Thymus (tissue), 11 donors: ENCODE measurements around the gene ASTN1. TPM values are rescaled to one million over a fixed set of nuclear protein-coding genes. Genes with fewer than 3 reads are reported as not detected.

Source experiments
- DNase-seq, 9 donors: peaks; one replicate each; pipeline ENCODE4 v3.0.0-alpha.2; 2013; ENCODE audit warnings: low spot score in 9 of 9, low read depth in 6 of 9, missing footprints in 1 of 9
- H3K27ac ChIP-seq, 2 donors: one replicate each; pipeline ENCODE4 v1.5.1; 2013; ENCODE audit warnings: control low read depth in 1 of 2, low read depth in 1 of 2, low read length in 1 of 2, mild to moderate bottlenecking in 1 of 2, moderate library complexity in 1 of 2
- H3K27me3 ChIP-seq, 2 donors: one replicate each; pipeline ENCODE4 v1.5.1; 2013; ENCODE audit warnings: low read length in 1 of 2; ENCODE audit not compliant: control insufficient read depth in 2 of 2, insufficient read depth in 1 of 2
- H3K36me3 ChIP-seq, 2 donors: one replicate each; pipeline ENCODE4 v1.5.1; 2013; ENCODE audit warnings: low read length in 1 of 2, mild to moderate bottlenecking in 1 of 2, moderate library complexity in 1 of 2; ENCODE audit not compliant: control insufficient read depth in 2 of 2, insufficient read depth in 2 of 2
- H3K4me1 ChIP-seq, 2 donors: one replicate each; pipeline ENCODE4 v1.5.1; 2013; ENCODE audit warnings: low read length in 2 of 2; ENCODE audit not compliant: control insufficient read depth in 2 of 2, insufficient read depth in 2 of 2
- H3K4me3 ChIP-seq, 2 donors: one replicate each; pipeline ENCODE4 v1.5.1; 2013; ENCODE audit warnings: low read length in 2 of 2, control low read depth in 1 of 2, mild to moderate bottlenecking in 1 of 2
- H3K9me3 ChIP-seq, 2 donors: one replicate each; pipeline ENCODE4 v1.5.1; 2013; ENCODE audit warnings: low read length in 1 of 2, mild to moderate bottlenecking in 1 of 2; ENCODE audit not compliant: control insufficient read depth in 2 of 2, insufficient read depth in 1 of 2
- WGBS: extraction: QIAGEN DNeasy Blood & Tissue Kit; methylation state at CpG from one replicate; pipeline ENCODE4 v1.1.7; 2013; 5-methylcytosine and 5-hydroxymethylcytosine counted together
- polyA plus RNA-seq: library from polyadenylated mRNA; stranded (reverse); fragments of 200-250 nt; gene quantifications from one replicate; pipeline ENCODE4 v1.2.3, GENCODE V29; 2013
- total RNA-seq: library from RNA; stranded (reverse); fragments of 120-200 nt; gene quantifications from one replicate; pipeline ENCODE4 v1.2.4, GENCODE V29; 2013
- donor health status: healthy.

Gene ASTN1
- total and polyA plus RNA-seq, 2 donors: 0.09 to 0.24 TPM

DNA sequence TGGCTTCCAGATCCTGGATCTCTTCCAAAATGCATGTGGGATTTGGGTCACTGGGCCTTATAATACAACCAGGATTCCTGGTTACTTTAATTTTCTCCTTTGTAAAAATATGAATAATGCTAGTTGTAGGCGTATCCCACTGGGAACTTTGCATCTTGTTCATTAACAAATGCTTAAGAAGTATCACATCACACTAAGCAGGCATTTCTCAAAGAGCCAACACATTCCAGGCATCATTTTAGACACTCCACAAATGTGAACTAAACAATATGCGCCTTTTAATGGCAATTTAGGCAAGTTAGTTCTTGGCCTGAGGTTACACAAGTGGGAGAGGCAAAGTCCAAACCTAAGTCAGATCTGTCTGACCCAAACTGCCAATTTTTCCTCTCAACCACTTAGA is 22.1 kb upstream of the ASTN1 start:
- peaks cover 0 to 3% of the 10 kb centered on the region in 2 donors for H3K27me3 ChIP-seq
- H3K4me1 ChIP-seq: no peaks in the 10 kb centered on the region
- no peaks in the 10 kb centered on the region for H3K36me3 ChIP-seq
- WGBS: 97% methylated on average over 2 of the region's 2 CpGs
- DNase-seq: no peak
- H3K9me3 ChIP-seq: no peaks in the 10 kb centered on the region
- H3K27ac ChIP-seq: no peak overlapping the region
- no peak overlapping the region for H3K4me3 ChIP-seq

DNA sequence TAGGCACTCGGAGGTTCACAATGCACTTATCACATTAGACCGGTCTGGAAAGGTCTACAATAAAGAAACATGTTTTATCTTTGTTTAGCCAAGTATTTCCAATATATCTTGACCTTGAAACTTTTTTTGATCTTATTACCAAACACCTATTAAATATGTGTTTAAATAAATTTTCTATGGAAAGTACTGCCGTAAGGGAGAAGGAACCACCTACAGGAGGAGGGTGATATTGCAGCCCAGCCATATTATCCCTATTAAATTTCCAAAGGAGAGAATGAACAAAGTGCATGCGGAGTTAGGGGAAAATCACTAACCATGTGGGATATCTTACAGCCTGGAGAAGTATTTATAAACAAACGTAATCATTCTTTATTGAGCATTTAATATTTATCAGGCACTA is 20.7 kb upstream of the ASTN1 start:
- 79% methylated on average over 5 of the region's 5 CpGs for WGBS
- no peaks in the 10 kb centered on the region for H3K36me3 ChIP-seq
- peaks cover 0 to 13% of the 10 kb centered on the region in 2 donors for H3K27me3 ChIP-seq

DNA sequence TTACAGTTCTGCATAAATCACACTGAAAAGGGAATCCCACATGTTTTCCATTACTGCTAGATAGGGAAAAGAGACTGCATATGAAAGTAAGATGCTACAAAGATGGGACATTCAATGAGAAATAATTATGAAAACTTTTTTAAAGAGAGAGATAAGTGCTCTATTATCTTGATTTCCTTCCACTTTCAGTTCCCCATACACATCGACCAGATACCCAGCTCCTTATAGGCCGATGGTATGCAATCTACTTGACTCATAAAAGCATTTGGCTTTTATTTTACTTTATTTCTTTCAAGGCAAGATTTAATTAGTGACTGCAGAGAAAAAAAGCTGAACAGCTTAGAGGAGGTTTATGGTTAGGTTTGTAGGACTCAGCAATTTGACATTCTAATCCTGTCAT is 19.3 kb upstream of the ASTN1 start:
- DNase-seq: no peak
- no peaks in the 10 kb centered on the region for H3K9me3 ChIP-seq
- no peak overlapping the region for H3K27ac ChIP-seq
- H3K27me3 ChIP-seq: peaks cover 0 to 13% of the 10 kb centered on the region in 2 donors
- no peaks in the 10 kb centered on the region for H3K4me1 ChIP-seq
- H3K36me3 ChIP-seq: no peaks in the 10 kb centered on the region
- no peak overlapping the region for H3K4me3 ChIP-seq
- WGBS: 76% methylated on average over 2 of the region's 2 CpGs

More for the DNA sequence above, 20.7 kb upstream of the ASTN1 start:
- Histone ChIP-seq H3K9me3 (no peaks in the 10 kb centered on the region), H3K4me3 (no peak overlapping the region), H3K4me1 (no peaks in the 10 kb centered on the region), H3K27ac (no peak overlapping the region)
- no peak for DNase-seq

DNA sequence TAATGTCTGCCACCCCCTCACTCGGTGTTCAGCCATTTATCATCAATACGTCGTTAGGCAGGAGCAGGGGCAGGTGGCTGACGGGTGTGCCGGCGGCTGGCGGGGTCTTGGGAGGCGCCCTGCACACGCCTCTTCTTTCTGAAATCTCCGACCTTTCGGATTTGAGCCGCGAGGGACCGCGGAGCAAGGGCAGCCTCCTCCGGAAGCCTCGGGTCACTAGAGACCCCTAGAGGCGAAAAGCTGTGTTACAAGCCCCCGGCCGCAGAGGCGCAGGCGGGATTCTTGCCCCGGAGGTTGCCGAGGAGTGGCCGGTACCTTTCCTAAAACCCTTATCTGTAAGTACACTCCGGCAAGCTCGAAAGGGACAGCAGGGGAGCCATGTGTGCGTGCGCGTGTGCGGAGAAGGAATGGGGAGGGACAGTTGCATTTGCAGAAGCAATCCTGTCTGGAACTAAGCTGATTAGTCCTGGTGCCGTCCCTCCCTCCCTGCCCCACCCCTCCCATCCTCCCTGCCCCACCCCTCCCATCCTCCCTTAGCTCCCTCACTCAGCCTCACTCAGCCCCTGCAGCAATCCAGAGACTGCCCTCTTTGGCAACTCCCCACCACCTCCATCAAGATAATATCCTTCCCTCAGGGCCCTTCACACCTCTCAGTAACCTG is 17.2 kb upstream of the ASTN1 start:
- Histone ChIP-seq H3K9me3 (no peaks in the 10 kb centered on the region), H3K27me3 (peaks cover 0 to 13% of the 10 kb centered on the region in 2 donors), H3K27ac (no peak overlapping the region), H3K4me3 (no peak overlapping the region), H3K36me3 (no peaks in the 10 kb centered on the region), H3K4me1 (no peaks in the 10 kb centered on the region)
- peak in 4 of 9 donors; percentile 3 to 35 (median 26) for DNase-seq
- 1% methylated on average over 32 of the region's 32 CpGs for WGBS

DNA sequence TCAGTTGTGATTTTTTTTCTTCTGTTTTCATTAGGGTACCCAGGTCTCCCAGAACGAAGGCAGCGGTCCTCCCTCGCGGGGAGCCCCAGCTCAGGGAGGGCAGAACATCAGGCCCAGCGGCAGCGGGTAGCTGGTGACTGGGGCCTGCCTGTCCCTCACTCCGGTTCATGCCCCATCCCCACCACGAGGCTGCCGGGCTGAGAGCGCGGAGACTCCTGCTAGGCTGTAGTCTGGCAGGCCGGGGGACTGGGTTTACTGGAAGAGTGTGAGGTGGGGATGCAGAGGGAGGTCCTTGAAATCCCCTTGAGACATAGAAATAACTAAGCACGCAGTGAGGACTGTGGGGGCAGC is 16.7 kb upstream of the ASTN1 start:
- H3K36me3 ChIP-seq: no peaks in the 10 kb centered on the region
- H3K9me3 ChIP-seq: no peaks in the 10 kb centered on the region
- H3K4me3 ChIP-seq: no peak overlapping the region
- H3K27me3 ChIP-seq: peaks cover 0 to 13% of the 10 kb centered on the region in 2 donors
- H3K4me1 ChIP-seq: no peaks in the 10 kb centered on the region
- WGBS: 12% methylated on average over 13 of the region's 13 CpGs
- H3K27ac ChIP-seq: no peak overlapping the region
- no peak for DNase-seq

DNA sequence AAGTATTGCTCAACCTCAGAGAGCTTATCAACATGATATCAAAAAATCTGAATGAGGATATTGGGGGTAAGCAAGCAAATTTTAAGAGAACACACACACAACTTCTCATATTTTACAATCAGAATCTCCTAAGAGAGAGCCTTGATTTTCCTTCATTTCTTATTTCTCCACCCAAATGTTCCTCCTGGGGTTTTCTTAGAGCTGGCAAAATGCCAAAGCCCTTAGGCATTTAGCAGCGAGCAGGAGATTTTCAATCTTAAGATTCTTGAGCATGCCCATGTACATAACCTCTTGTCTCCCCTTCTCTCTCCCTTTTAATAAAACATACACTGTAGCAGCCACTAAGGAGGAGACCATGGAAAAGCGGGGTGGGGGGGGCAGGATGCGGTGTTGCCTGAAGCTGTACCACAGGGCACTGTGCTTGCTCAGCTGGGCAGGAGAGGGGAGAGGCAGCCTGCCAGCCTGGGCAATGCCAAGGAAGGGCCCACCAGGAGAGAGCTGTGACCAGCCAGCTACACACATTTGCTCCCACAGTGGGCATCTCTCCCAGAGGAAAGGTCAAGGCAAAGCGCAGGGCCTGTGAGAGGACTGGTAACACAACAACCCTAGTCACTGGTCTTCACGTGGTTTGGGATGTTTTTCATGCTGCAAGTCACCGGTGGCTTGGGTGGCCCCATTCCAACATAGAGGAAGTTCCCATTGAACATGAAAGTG is 10.6 kb upstream of the ASTN1 start:
- no peak overlapping the region for H3K4me3 ChIP-seq
- H3K9me3 ChIP-seq: no peaks in the 10 kb centered on the region
- DNase-seq: no peak
- H3K36me3 ChIP-seq: no peaks in the 10 kb centered on the region
- no peak overlapping the region for H3K27ac ChIP-seq
- H3K27me3 ChIP-seq: peaks cover 6 to 27% of the 10 kb centered on the region in 2 donors
- peaks cover 0 to 4% of the 10 kb centered on the region in 2 donors for H3K4me1 ChIP-seq
- WGBS: 85% methylated on average over 6 of the region's 6 CpGs

DNA sequence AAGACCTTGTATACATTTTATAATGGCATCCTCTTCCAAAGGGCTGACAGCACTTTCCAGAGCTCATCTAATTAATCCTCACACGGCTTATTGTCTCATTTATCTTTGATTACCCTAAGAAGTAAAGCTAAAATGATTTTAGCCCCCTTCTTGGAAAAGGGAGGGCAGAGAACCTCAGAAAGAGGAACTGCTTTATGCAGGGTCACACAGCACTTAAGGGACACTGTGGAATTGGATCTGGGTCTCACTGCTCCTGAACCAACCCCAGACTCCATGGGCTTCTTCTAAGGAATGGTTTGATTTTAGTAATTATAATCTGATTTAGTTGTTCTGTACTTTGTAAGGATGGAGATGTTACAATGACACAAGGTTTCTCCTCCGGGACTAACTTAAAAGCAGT is 9.5 kb upstream of the ASTN1 start:
- peaks cover 6 to 31% of the 10 kb centered on the region in 2 donors for H3K27me3 ChIP-seq
- no peak overlapping the region for H3K27ac ChIP-seq
- no peaks in the 10 kb centered on the region for H3K9me3 ChIP-seq
- H3K4me3 ChIP-seq: no peak overlapping the region
- no peaks in the 10 kb centered on the region for H3K36me3 ChIP-seq
- H3K4me1 ChIP-seq: peaks cover 0 to 4% of the 10 kb centered on the region in 2 donors
- WGBS: 83% methylated on average over 2 of the region's 2 CpGs
- DNase-seq: no peak

DNA sequence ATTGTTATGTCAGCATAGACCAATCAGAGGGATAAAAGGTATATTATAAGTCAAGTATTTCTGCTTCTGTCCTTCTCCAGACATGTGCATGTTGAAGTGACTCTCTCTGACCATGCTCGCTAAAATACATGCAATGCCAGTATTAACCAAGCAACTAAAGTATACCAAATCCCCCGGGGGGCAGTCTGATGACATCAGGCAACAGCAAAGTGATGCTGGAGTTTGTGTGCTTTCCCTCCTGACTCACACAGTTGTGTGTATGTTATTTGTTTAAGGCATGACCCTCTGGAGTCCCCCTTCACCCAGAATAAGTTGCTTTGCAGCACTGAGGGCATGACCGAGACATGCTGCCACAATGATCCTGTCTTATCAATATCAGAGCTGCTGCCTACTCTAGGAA is 8.4 kb upstream of the ASTN1 start:
- no peak overlapping the region for H3K4me3 ChIP-seq
- peaks cover 0 to 4% of the 10 kb centered on the region in 2 donors for H3K4me1 ChIP-seq
- H3K9me3 ChIP-seq: no peaks in the 10 kb centered on the region
- no peak for DNase-seq
- no peak overlapping the region for H3K27ac ChIP-seq
- no peaks in the 10 kb centered on the region for H3K36me3 ChIP-seq
- WGBS: 89% methylated on average over 3 of the region's 3 CpGs
- H3K27me3 ChIP-seq: peaks cover 6 to 31% of the 10 kb centered on the region in 2 donors

DNA sequence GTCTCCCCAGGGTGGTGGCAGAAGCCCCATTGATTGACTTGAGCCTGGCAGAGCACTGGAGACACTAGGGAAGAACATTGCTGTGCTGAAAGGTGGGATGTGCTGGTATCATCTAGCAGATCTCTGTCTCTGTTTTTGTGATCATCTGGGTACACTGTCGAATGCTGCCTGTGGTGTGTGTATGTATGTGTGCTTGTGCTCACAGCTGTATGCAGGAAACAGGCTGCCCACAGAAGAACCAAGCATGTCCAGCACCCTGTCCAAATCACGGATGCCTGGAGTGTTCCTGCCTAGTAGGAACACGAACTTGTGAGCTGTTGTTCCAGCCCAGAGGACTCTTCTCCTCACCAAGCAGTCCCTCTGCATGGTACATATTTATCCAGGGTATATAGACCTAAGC is 7.8 kb upstream of the ASTN1 start:
- WGBS: 66% methylated on average over 3 of the region's 3 CpGs
- H3K27ac ChIP-seq: no peak overlapping the region
- H3K4me3 ChIP-seq: no peak overlapping the region
- DNase-seq: no peak
- H3K27me3 ChIP-seq: peaks cover 6 to 31% of the 10 kb centered on the region in 2 donors
- H3K36me3 ChIP-seq: no peaks in the 10 kb centered on the region
- H3K9me3 ChIP-seq: no peaks in the 10 kb centered on the region
- peaks cover 0 to 4% of the 10 kb centered on the region in 2 donors for H3K4me1 ChIP-seq
